GM12878 (cell line): Measurements from ENCODE around the gene ARSI. TPM values are rescaled to one million over a fixed set of nuclear protein-coding genes. Genes with fewer than 3 reads are reported as not detected.

Source experiments
- ATAC-seq: fragments of 200-7000 bp; cut with Tn5 transposase; 3 replicates; pipeline ENCODE4 v1.9.1; 2020; ENCODE audit warnings: mild to moderate bottlenecking, moderate library complexity
- BruUV-seq: library from RNA; stranded (reverse); fragments of 400-500 nt; replicated peaks from 2 replicates; lab custom pipeline; 2021; lab: Mats Ljungman, UMichigan
- CTCF ChIA-PET: fragments of 300-600 bp; sonication (Branson Sonifier 250); formaldehyde crosslinking; extraction: SDS; loops from one replicate; lab custom pipeline; 2021; ENCODE audit warnings: inconsistent platforms; lab: Yijun Ruan, JAX
- POLR2A ChIA-PET: fragments of 350-600 bp; formaldehyde crosslinking; extraction: SDS; loops from one replicate; lab custom pipeline; 2021; ENCODE audit warnings: inconsistent platforms; lab: Charles Lee
- RAD21 ChIA-PET: fragments of 300-600 bp; sonication (Branson Sonifier 250); formaldehyde crosslinking; loops from one replicate; lab custom pipeline; 2023; ENCODE audit warnings: antibody characterized with exemption; ENCODE audit not compliant: unreplicated experiment; lab: Charles Lee
- SMC1A ChIA-PET: fragments of 300-600 bp; sonication (Branson Sonifier 250); formaldehyde crosslinking; loops from one replicate; lab custom pipeline; 2023; ENCODE audit not compliant: unreplicated experiment, uncharacterized antibody; lab: Charles Lee
- DNase-seq: peaks from one replicate; pipeline ENCODE4 v3.0.0-alpha.2; 2011; ENCODE audit warnings: low read depth, low spot score
- FAIRE-seq: peaks from 3 replicates; lab custom pipeline; 2011; peaks lifted over from hg19 to GRCh38; lab: Jason Lieb, UNC
- H2AFZ ChIP-seq: 2 replicates; pipeline ENCODE4 v1.6.0; 2011; ENCODE audit warnings: low read depth, low read length, control low read depth; ENCODE audit not compliant: control insufficient read depth
- H3K27ac ChIP-seq: 2 replicates; pipeline ENCODE4 v1.5.1; 2011; ENCODE audit warnings: control low read depth; ENCODE audit not compliant: control insufficient read depth, insufficient read depth
- H3K27me3 ChIP-seq, 2 experiments: replicated peaks in 1 of 2; 2 replicates each; pipeline versions ENCODE4 v1.6.0 to v1.6.1; 2011; ENCODE audit warnings: low read length in 1 of 2; ENCODE audit not compliant: control insufficient read depth in 2 of 2, insufficient read depth in 2 of 2
- H3K36me3 ChIP-seq, 2 experiments: 2 replicates each; pipeline ENCODE4 v1.5.1; 2011; ENCODE audit warnings: low read length in 1 of 2; ENCODE audit not compliant: control insufficient read depth in 2 of 2, insufficient read depth in 2 of 2
- H3K4me1 ChIP-seq: 2 replicates; pipeline ENCODE4 v1.6.1; 2011; ENCODE audit warnings: mild to moderate bottlenecking, low read length, moderate library complexity, mixed read lengths; ENCODE audit not compliant: control insufficient read depth, insufficient read depth
- H3K4me2 ChIP-seq: 2 replicates; pipeline ENCODE4 v1.6.0; 2011; ENCODE audit warnings: control low read depth; ENCODE audit not compliant: control insufficient read depth, insufficient read depth
- H3K4me3 ChIP-seq: fragments of 200-600 bp; sonication (generic); 2 replicates; pipeline ENCODE4 v1.5.1; 2016
- H3K79me2 ChIP-seq: 2 replicates; pipeline ENCODE4 v1.6.0; 2011; ENCODE audit warnings: low read length; ENCODE audit not compliant: control insufficient read depth, insufficient read depth
- H3K9ac ChIP-seq: 2 replicates; pipeline ENCODE4 v1.8.0; 2011; ENCODE audit warnings: low read length, control low read depth, mixed read lengths; ENCODE audit not compliant: control insufficient read depth, insufficient read depth
- H3K9me3 ChIP-seq: replicated peaks from 3 replicates; pipeline ENCODE4 v1.5.1; 2011; ENCODE audit warnings: mild to moderate bottlenecking, low read length; ENCODE audit not compliant: control insufficient read depth, insufficient read depth
- H4K20me1 ChIP-seq: 2 replicates; pipeline ENCODE4 v1.6.0; 2011; ENCODE audit not compliant: control insufficient read depth, insufficient read depth
- ETV6 ChIP-seq, 2 experiments: fragments of 450-650 bp in 1 of 2; IDR thresholded peaks in 1 of 2; conservative IDR thresholded peaks in 1 of 2; 2 replicates each; pipeline ENCODE4 v1.6.1; 2014; ENCODE audit warnings: antibody characterized with exemption in 1 of 2, borderline replicate concordance in 1 of 2, low read depth in 1 of 2, mild to moderate bottlenecking in 1 of 2, moderate library complexity in 1 of 2
- HDAC2 ChIP-seq: fragments of 200-600 bp; sonication (generic); IDR thresholded peaks from 2 replicates; pipeline ENCODE4 v1.6.1; 2017
- IKZF2 ChIP-seq, 2 experiments: fragments of 450-650 bp; IDR thresholded peaks; 2 replicates each; pipeline ENCODE4 v1.6.1; 2017; ENCODE audit warnings: mild to moderate bottlenecking in 2 of 2, moderate library complexity in 2 of 2
- SMC3 ChIP-seq: IDR thresholded peaks from 2 replicates; pipeline ENCODE4 v1.6.1; 2011; ENCODE audit warnings: low read length, improper control_type of control experiment, borderline replicate concordance
- TCF7 ChIP-seq: IDR thresholded peaks from 2 replicates; pipeline ENCODE4 v1.6.1; 2014; ENCODE audit warnings: antibody characterized with exemption, borderline replicate concordance
- ZBED1 ChIP-seq: IDR thresholded peaks from 2 replicates; pipeline ENCODE4 v1.6.1; 2016; ENCODE audit warnings: borderline replicate concordance
- WGBS: methylation state at CpG from one replicate; pipeline ENCODE4 v1.1.6; 2016; ENCODE audit warnings: low lambda C conversion rate; ENCODE audit not compliant: insufficient replicate concordance, insufficient coverage; ENCODE audit errors: missing lambda C conversion rate; 5-methylcytosine and 5-hydroxymethylcytosine counted together
- in situ Hi-C: fragments of 300-500 bp; cut with MboI; formaldehyde crosslinking; loops from 9 replicates; pipeline ENCODE4 v1.14.3; 2018; ENCODE audit warnings: mixed read lengths
- intact Hi-C: fragments of 100-400 bp; cut with micrococcal nuclease; formaldehyde crosslinking; loops from one replicate; pipeline ENCODE4 v1.14.2; 2022; ENCODE audit not compliant: unreplicated experiment
- polyA plus RNA-seq, 11 experiments: library from polyadenylated mRNA; depleted of rRNA in 4 of 11; unstranded in 6 of 11; stranded (reverse) in 5 of 11; fragments of >200 nt; fragmentation: Nextera tagmentation in 4 of 11; fragmentation: Illumina TruSeq in 1 of 11; extraction: Ambion mirVana in 4 of 11; extraction: Trizol in 1 of 11; gene quantifications; 1 replicate in 1 of 11; 2 replicates in 10 of 11; pipeline versions ENCODE4 v1.2.1 to v1.2.3, GENCODE V29; 2011 to 2016; ENCODE audit warnings: inconsistent platforms in 2 of 11, missing spikeins in 2 of 11, low read depth in 1 of 11
- total RNA-seq, 4 experiments: library from RNA; depleted of rRNA in 3 of 4; stranded (reverse); fragments of >200 nt in 3 of 4; fragmentation: Illumina TruSeq in 1 of 4; extraction: Trizol in 1 of 4; gene quantifications; 2 replicates each; pipeline versions ENCODE4 v1.2.1 to v1.2.3, GENCODE V29; 2013 to 2021
- TF ChIP-seq, protein P1 (sequence below): fragments of 450-650 bp; IDR thresholded peaks from 2 replicates; pipeline ENCODE4 v1.6.1; 2018; ENCODE audit warnings: borderline replicate concordance, mild to moderate bottlenecking; ENCODE audit not compliant: partially characterized antibody
- TF ChIP-seq, protein P2 (sequence below): fragments of 150-350 bp; IDR thresholded peaks from 2 replicates; pipeline ENCODE4 v1.6.1; 2014; ENCODE audit warnings: mild to moderate bottlenecking, low read depth, low read length

ARSI gene
- total and polyA plus RNA-seq, 10 of the 15 experiments (the other 5 are each of a cell fraction or from before 2014, with no cell fraction given), result not detected

GRCh38 chr5:150289551-150290390 lies 12.9 kb downstream of the ARSI start, which contains the start of gene CAMK2A:
Gene CAMK2A, minus strand, starts transcription at chr5:150289773. Its CDS starts 148 bp downstream, at chr5:150289625.
- WGBS, result 40% methylated on average over 26 of the region's 26 CpGs
- CTCF ChIA-PET, result no interaction called here
- in situ Hi-C loops (no loop called here), intact Hi-C loops (no loop called here)
- SMC1A ChIA-PET, result interaction anchor here (1.4 kb wide), 1 partner anchor 54 kb away, joined by 3 read pairs; no protein-coding TSS in a partner anchor
- Histone ChIP-seq H3K79me2 (no peaks in the 10 kb centered on the region), H3K9ac (no peak within 1 kb of the TSS), H3K4me3 (no peak within 1 kb of the TSS), H3K36me3 (no peaks in the 10 kb centered on the region), H3K27me3 (no peaks in the 10 kb centered on the region; a peak in 1 of 4 replicates), H3K9me3 (no peaks in the 10 kb centered on the region), H2AFZ (no peak within 1 kb of the TSS), H3K4me1 (no peaks in the 10 kb centered on the region), H4K20me1 (no peaks in the 10 kb centered on the region), H3K27ac (no peak within 1 kb of the TSS), H3K4me2 (no peak within 1 kb of the TSS)
- DNase-seq, result no peak
- RAD21 ChIA-PET, result no interaction called here
- no TSS peak for BruUV-seq
- POLR2A ChIA-PET, result interaction anchor here (0.7 kb wide), 1 partner anchor 151 kb away, joined by 5 read pairs; no protein-coding TSS in a partner anchor
- TF ChIP-seq, protein P1, sequence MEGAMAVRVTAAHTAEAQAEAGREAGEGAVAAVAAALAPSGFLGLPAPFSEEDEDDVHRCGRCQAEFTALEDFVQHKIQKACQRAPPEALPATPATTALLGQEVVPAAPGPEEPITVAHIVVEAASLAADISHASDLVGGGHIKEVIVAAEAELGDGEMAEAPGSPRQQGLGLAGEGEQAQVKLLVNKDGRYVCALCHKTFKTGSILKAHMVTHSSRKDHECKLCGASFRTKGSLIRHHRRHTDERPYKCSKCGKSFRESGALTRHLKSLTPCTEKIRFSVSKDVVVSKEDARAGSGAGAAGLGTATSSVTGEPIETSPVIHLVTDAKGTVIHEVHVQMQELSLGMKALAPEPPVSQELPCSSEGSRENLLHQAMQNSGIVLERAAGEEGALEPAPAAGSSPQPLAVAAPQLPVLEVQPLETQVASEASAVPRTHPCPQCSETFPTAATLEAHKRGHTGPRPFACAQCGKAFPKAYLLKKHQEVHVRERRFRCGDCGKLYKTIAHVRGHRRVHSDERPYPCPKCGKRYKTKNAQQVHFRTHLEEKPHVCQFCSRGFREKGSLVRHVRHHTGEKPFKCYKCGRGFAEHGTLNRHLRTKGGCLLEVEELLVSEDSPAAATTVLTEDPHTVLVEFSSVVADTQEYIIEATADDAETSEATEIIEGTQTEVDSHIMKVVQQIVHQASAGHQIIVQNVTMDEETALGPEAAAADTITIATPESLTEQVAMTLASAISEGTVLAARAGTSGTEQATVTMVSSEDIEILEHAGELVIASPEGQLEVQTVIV, result no peak
- TF ChIP-seq ETV6 (conservative IDR thresholded peaks at IDR 0.05 in 1 of 2, IDR thresholded peaks at IDR 0.05 in 1 of 2; ENCODE audit: borderline replicate concordance in 1 of 2, low read depth in 1 of 2) (no peak), ZBED1 (no peak), HDAC2 (no peak), IKZF2 (IDR thresholded peaks at IDR 0.05) (no peak), TCF7 (no peak), SMC3 (no peak)
- TF ChIP-seq, protein P2, sequence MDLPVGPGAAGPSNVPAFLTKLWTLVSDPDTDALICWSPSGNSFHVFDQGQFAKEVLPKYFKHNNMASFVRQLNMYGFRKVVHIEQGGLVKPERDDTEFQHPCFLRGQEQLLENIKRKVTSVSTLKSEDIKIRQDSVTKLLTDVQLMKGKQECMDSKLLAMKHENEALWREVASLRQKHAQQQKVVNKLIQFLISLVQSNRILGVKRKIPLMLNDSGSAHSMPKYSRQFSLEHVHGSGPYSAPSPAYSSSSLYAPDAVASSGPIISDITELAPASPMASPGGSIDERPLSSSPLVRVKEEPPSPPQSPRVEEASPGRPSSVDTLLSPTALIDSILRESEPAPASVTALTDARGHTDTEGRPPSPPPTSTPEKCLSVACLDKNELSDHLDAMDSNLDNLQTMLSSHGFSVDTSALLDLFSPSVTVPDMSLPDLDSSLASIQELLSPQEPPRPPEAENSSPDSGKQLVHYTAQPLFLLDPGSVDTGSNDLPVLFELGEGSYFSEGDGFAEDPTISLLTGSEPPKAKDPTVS, result no peak
- no peak for FAIRE-seq
- ATAC-seq, result no peak
